Measurements from ENCODE around the gene NFRKB. TPM values are rescaled to one million over a fixed set of nuclear protein-coding genes. Genes with fewer than 3 reads are reported as not detected.

Gene NFRKB
- total RNA-seq, 3 donors from 2014 or later (not counting 1 experiment from before 2014, with no cell fraction given): 26.9 to 36.3 (median 35.2) TPM

GRCh38 chr11:129939510-129939909 lies 44.1 kb upstream of the NFRKB start:
- H3K27ac ChIP-seq (ENCODE audit: low read length): no peak overlapping the region
- Mint-ChIP-seq H3K9me3 (no peaks in the 10 kb centered on the region), H3K4me3 (no peak overlapping the region), H3K4me1 (no peaks in the 10 kb centered on the region), H3K27ac (no peak overlapping the region), H3K36me3 (peaks cover 21% of the 10 kb centered on the region), H3K27me3 (ENCODE audit: low read depth in 2 of 2) (no peaks in the 10 kb centered on the region)
- TF ChIP-seq CTCF (IDR thresholded peaks at IDR 0.05): no peak
- intact Hi-C loops (cut with micrococcal nuclease): no loop called here
- H3K9me3 ChIP-seq (ENCODE audit: control insufficient read depth, insufficient read depth, low read length): no peaks in the 10 kb centered on the region
- 85% methylated on average over 4 of the region's 4 CpGs for WGBS (ENCODE audit: insufficient coverage)
- no peak overlapping the region for H3K4me3 ChIP-seq (ENCODE audit: low read length)
- DNase-seq: no peak
- peaks cover 8% of the 10 kb centered on the region for H3K36me3 ChIP-seq (ENCODE audit: control insufficient read depth, insufficient read depth, low read length)
- ATAC-seq: no peak
- no peaks in the 10 kb centered on the region for H3K27me3 ChIP-seq (ENCODE audit: control insufficient read depth, insufficient read depth, low read length)
- no peaks in the 10 kb centered on the region for H3K4me1 ChIP-seq (ENCODE audit: control insufficient read depth, insufficient read depth, low read length)

- H3K36me3 Mint-ChIP-seq: peaks cover 28% of the 10 kb centered on the region
- no peak for ATAC-seq
- H3K9me3 Mint-ChIP-seq: no peaks in the 10 kb centered on the region
- DNase-seq: no peak
- H3K4me3 Mint-ChIP-seq: no peak overlapping the region
- Histone ChIP-seq H3K4me3 (ENCODE audit: low read length) (no peak overlapping the region), H3K4me1 (ENCODE audit: control insufficient read depth, insufficient read depth, low read length) (no peaks in the 10 kb centered on the region), H3K27me3 (ENCODE audit: control insufficient read depth, insufficient read depth, low read length) (no peaks in the 10 kb centered on the region), H3K27ac (ENCODE audit: low read length) (no peak overlapping the region), H3K36me3 (ENCODE audit: control insufficient read depth, insufficient read depth, low read length) (peaks cover 5% of the 10 kb centered on the region), H3K9me3 (ENCODE audit: control insufficient read depth, insufficient read depth, low read length) (no peaks in the 10 kb centered on the region)
- intact Hi-C loops (cut with micrococcal nuclease): no loop called here
- no peak for TF ChIP-seq CTCF (IDR thresholded peaks at IDR 0.05)
- H3K4me1 Mint-ChIP-seq: no peaks in the 10 kb centered on the region
- H3K27ac Mint-ChIP-seq: no peak overlapping the region
- H3K27me3 Mint-ChIP-seq (ENCODE audit: low read depth in 2 of 2): no peaks in the 10 kb centered on the region
- 95% methylated on average over 5 of the region's 5 CpGs for WGBS (ENCODE audit: insufficient coverage)
These were observed 43.4 kb upstream of the NFRKB start for GRCh38 chr11:129938764-129939163.

- Mint-ChIP-seq H3K36me3 (peaks cover 29% of the 10 kb centered on the region), H3K27me3 (ENCODE audit: low read depth in 2 of 2) (no peaks in the 10 kb centered on the region), H3K9me3 (no peaks in the 10 kb centered on the region), H3K4me3 (no peak overlapping the region), H3K27ac (no peak overlapping the region), H3K4me1 (no peaks in the 10 kb centered on the region)
- intact Hi-C loops (cut with micrococcal nuclease): no loop called here
- 87% methylated on average over 4 of the region's 4 CpGs for WGBS (ENCODE audit: insufficient coverage)
- Histone ChIP-seq H3K4me1 (ENCODE audit: control insufficient read depth, insufficient read depth, low read length) (no peaks in the 10 kb centered on the region), H3K4me3 (ENCODE audit: low read length) (no peak overlapping the region), H3K9me3 (ENCODE audit: control insufficient read depth, insufficient read depth, low read length) (no peaks in the 10 kb centered on the region), H3K27ac (ENCODE audit: low read length) (no peak overlapping the region), H3K27me3 (ENCODE audit: control insufficient read depth, insufficient read depth, low read length) (no peaks in the 10 kb centered on the region), H3K36me3 (ENCODE audit: control insufficient read depth, insufficient read depth, low read length) (peaks cover 7% of the 10 kb centered on the region)
- no peak for ATAC-seq
- no peak for DNase-seq
- TF ChIP-seq CTCF (IDR thresholded peaks at IDR 0.05): no peak
These were observed 42.3 kb upstream of the NFRKB start for GRCh38 chr11:129937592-129938238.

GRCh38 chr11:129935723-129936122 lies 40.3 kb upstream of the NFRKB start:
- peaks cover 29% of the 10 kb centered on the region for H3K36me3 Mint-ChIP-seq
- H3K4me3 Mint-ChIP-seq: no peak overlapping the region
- H3K9me3 Mint-ChIP-seq: no peaks in the 10 kb centered on the region
- no peak for ATAC-seq
- Histone ChIP-seq H3K9me3 (ENCODE audit: control insufficient read depth, insufficient read depth, low read length) (no peaks in the 10 kb centered on the region), H3K4me3 (ENCODE audit: low read length) (no peak overlapping the region), H3K27me3 (ENCODE audit: control insufficient read depth, insufficient read depth, low read length) (no peaks in the 10 kb centered on the region), H3K27ac (ENCODE audit: low read length) (no peak overlapping the region), H3K36me3 (ENCODE audit: control insufficient read depth, insufficient read depth, low read length) (peaks cover 8% of the 10 kb centered on the region), H3K4me1 (ENCODE audit: control insufficient read depth, insufficient read depth, low read length) (no peaks in the 10 kb centered on the region)
- DNase-seq: no peak
- intact Hi-C loops (cut with micrococcal nuclease): no loop called here
- 91% methylated on average over 2 of the region's 3 CpGs for WGBS (ENCODE audit: insufficient coverage)
- H3K4me1 Mint-ChIP-seq: no peaks in the 10 kb centered on the region
- no peaks in the 10 kb centered on the region for H3K27me3 Mint-ChIP-seq (ENCODE audit: low read depth in 2 of 2)
- TF ChIP-seq CTCF (IDR thresholded peaks at IDR 0.05): no peak
- H3K27ac Mint-ChIP-seq: no peak overlapping the region
